Endodermal cell (in vitro differentiated cells): Measurements from ENCODE around the gene GALNT1. TPM values are rescaled to one million over a fixed set of nuclear protein-coding genes. Genes with fewer than 3 reads are reported as not detected.

Experiments
- DNase-seq: peaks from one replicate; pipeline ENCODE4 v3.0.0-alpha.2; 2017
- H3K27ac ChIP-seq: 2 replicates; pipeline ENCODE4 v1.5.1; 2013; ENCODE audit warnings: mild to moderate bottlenecking, low read depth, low read length, moderate library complexity
- H3K27me3 ChIP-seq: 2 replicates; pipeline ENCODE4 v1.6.1; 2013; ENCODE audit warnings: mild to moderate bottlenecking, low read length, moderate library complexity; ENCODE audit not compliant: insufficient read depth, control insufficient read depth, poor library complexity, severe bottlenecking
- H3K36me3 ChIP-seq: 2 replicates; pipeline ENCODE4 v1.7.0; 2013; ENCODE audit warnings: mild to moderate bottlenecking, low read length, moderate library complexity; ENCODE audit not compliant: control insufficient read depth, insufficient read depth
- H3K4me1 ChIP-seq: one replicate; pipeline ENCODE4 v1.7.0; 2013; ENCODE audit warnings: low read length; ENCODE audit not compliant: control insufficient read depth, insufficient read depth
- H3K4me3 ChIP-seq: 2 replicates; pipeline ENCODE4 v1.5.1; 2013; ENCODE audit warnings: mild to moderate bottlenecking, low read length, moderate library complexity
- H3K9ac ChIP-seq: 2 replicates; pipeline ENCODE4 v1.6.1; 2013; ENCODE audit warnings: mild to moderate bottlenecking, low read length, moderate library complexity; ENCODE audit not compliant: poor library complexity, severe bottlenecking; ENCODE audit errors: extremely low read depth
- H3K9me3 ChIP-seq: 2 replicates; pipeline ENCODE4 v1.6.1; 2013; ENCODE audit warnings: mild to moderate bottlenecking, low read length, moderate library complexity; ENCODE audit not compliant: control insufficient read depth
- H3K27ac Mint-ChIP-seq: 2 replicates; pipeline ENCODE4 v1.8.0; 2020; ENCODE audit warnings: mixed read lengths
- H3K27me3 Mint-ChIP-seq: 2 replicates; pipeline ENCODE4 v1.8.0; 2021; ENCODE audit warnings: mild to moderate bottlenecking, mixed read lengths; ENCODE audit not compliant: insufficient read depth
- H3K36me3 Mint-ChIP-seq: 2 replicates; pipeline ENCODE4 v1.8.0; 2020; ENCODE audit warnings: low read depth, mixed read lengths
- H3K4me1 Mint-ChIP-seq: 2 replicates; pipeline ENCODE4 v1.8.0; 2020; ENCODE audit warnings: mixed read lengths
- H3K4me3 Mint-ChIP-seq: 2 replicates; pipeline ENCODE4 v1.8.0; 2020; ENCODE audit warnings: mild to moderate bottlenecking, moderate library complexity, mixed read lengths
- H3K9me3 Mint-ChIP-seq: 2 replicates; pipeline ENCODE4 v1.8.0; 2020; ENCODE audit warnings: mild to moderate bottlenecking, mixed read lengths
- WGBS, 2 experiments: methylation state at CpG; one replicate each; pipeline versions ENCODE4 v1.1.5 to v1.1.7; 2013; ENCODE audit warnings: missing lambda C conversion rate in 2 of 2, mixed read lengths in 1 of 2; ENCODE audit not compliant: insufficient coverage in 1 of 2, insufficient read length in 1 of 2; 5-methylcytosine and 5-hydroxymethylcytosine counted together
- total RNA-seq, 2 donors: library from RNA; stranded (reverse); fragmentation: NEBNext Ultra II Directional in 1 of 2; extraction: Animal tissue kit (Norgen Biotek cat#: 25700) in 1 of 2; gene quantifications; 2 replicates in 1 of 2; 3 replicates in 1 of 2; pipeline ENCODE4 v1.2.1, GENCODE V29; 2021
- TF ChIP-seq, protein P1 (sequence below): fragments of 200-600 bp; sonication (generic); conservative IDR thresholded peaks from 2 replicates; pipeline ENCODE4 v1.5.0; 2021; ENCODE audit warnings: antibody characterized with exemption, mild to moderate bottlenecking

The GALNT1 gene
- total RNA-seq, 2 donors from 2014 or later: 82.5 to 102 TPM

DNA sequence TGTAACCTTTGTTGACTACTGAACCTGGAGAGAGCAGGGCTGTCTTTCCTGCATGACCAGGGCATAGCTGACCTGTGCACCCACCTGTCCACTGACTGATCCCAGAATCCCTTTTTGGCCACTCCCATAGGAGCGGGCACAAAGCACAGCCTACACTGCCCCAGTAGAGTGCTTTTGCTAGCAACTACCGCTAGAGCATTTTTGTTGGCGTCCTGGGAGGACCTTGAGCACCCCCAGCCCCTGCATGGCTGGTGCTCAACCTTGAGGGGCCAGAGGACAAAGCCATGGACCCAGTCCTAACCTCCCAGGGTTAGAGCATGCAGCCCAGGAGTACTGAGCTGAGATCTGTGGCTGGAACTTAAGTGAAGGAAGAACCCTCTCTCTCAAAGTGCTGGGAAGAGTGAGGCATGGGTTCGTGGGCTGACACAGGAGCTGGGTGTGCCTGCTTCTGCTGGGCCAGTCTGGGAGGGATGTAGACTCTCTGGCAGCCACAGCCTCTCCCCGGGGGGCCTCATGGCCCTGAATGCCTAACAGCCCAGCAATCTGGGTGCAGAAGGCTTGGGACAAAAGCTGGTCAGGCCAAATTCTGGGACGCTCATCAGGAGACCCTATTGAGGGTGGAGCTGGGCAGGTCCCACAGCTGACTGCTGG is 140.0 kb downstream of the GALNT1 start:
- no peaks in the 10 kb centered on the region for H3K36me3 Mint-ChIP-seq
- TF ChIP-seq, protein P1, sequence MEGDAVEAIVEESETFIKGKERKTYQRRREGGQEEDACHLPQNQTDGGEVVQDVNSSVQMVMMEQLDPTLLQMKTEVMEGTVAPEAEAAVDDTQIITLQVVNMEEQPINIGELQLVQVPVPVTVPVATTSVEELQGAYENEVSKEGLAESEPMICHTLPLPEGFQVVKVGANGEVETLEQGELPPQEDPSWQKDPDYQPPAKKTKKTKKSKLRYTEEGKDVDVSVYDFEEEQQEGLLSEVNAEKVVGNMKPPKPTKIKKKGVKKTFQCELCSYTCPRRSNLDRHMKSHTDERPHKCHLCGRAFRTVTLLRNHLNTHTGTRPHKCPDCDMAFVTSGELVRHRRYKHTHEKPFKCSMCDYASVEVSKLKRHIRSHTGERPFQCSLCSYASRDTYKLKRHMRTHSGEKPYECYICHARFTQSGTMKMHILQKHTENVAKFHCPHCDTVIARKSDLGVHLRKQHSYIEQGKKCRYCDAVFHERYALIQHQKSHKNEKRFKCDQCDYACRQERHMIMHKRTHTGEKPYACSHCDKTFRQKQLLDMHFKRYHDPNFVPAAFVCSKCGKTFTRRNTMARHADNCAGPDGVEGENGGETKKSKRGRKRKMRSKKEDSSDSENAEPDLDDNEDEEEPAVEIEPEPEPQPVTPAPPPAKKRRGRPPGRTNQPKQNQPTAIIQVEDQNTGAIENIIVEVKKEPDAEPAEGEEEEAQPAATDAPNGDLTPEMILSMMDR: no peak
- H3K9me3 Mint-ChIP-seq: peaks cover 44% of the 10 kb centered on the region
- no peak overlapping the region for H3K4me3 Mint-ChIP-seq
- H3K27ac Mint-ChIP-seq: no peak overlapping the region
- Histone ChIP-seq H3K9ac (no peak overlapping the region), H3K4me3 (no peak overlapping the region), H3K36me3 (no peaks in the 10 kb centered on the region), H3K27me3 (no peaks in the 10 kb centered on the region), H3K4me1 (no peaks in the 10 kb centered on the region), H3K27ac (no peak overlapping the region), H3K9me3 (peaks cover 31% of the 10 kb centered on the region)
- H3K4me1 Mint-ChIP-seq: no peaks in the 10 kb centered on the region
- no peaks in the 10 kb centered on the region for H3K27me3 Mint-ChIP-seq
- DNase-seq: no peak
- 82 to 90% methylated on average over 3 to 6 of the region's 6 CpGs for WGBS, 2 experiments

DNA sequence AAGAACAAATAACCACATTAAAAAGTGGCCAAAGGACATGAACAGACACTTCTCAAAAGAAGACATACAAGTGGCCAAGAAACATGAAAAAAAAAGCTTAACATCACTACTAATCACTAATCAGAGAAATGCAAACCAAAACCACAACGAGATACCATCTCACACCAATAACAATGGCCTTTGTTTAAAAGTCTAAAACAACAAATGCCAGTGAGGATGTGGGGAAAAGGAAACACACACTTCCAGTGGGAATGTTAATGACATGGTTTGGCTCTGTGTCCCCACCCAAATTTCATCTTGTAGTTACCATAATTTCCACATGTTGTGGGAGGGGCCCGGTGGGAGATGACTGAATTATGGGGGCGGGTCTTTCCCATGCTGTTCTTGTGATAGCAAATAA is 147.1 kb downstream of the GALNT1 start:
- H3K9me3 Mint-ChIP-seq: peaks cover 43% of the 10 kb centered on the region
- peak overlapping the region; percentile 65 for H3K4me3 ChIP-seq
- H3K27ac Mint-ChIP-seq: no peak overlapping the region
- H3K27me3 Mint-ChIP-seq: no peaks in the 10 kb centered on the region
- no peak for DNase-seq
- TF ChIP-seq, protein P1: no peak
- no peaks in the 10 kb centered on the region for H3K27me3 ChIP-seq
- no peaks in the 10 kb centered on the region for H3K4me1 ChIP-seq
- H3K36me3 ChIP-seq: no peaks in the 10 kb centered on the region
- no peaks in the 10 kb centered on the region for H3K36me3 Mint-ChIP-seq
- H3K4me3 Mint-ChIP-seq: no peak overlapping the region
- no peak overlapping the region for H3K27ac ChIP-seq
- no peak overlapping the region for H3K9ac ChIP-seq
- no peaks in the 10 kb centered on the region for H3K4me1 Mint-ChIP-seq
- H3K9me3 ChIP-seq: peaks cover 28% of the 10 kb centered on the region
- 78 to 100% methylated on average over 1 to 3 of the region's 3 CpGs for WGBS, 2 experiments

DNA sequence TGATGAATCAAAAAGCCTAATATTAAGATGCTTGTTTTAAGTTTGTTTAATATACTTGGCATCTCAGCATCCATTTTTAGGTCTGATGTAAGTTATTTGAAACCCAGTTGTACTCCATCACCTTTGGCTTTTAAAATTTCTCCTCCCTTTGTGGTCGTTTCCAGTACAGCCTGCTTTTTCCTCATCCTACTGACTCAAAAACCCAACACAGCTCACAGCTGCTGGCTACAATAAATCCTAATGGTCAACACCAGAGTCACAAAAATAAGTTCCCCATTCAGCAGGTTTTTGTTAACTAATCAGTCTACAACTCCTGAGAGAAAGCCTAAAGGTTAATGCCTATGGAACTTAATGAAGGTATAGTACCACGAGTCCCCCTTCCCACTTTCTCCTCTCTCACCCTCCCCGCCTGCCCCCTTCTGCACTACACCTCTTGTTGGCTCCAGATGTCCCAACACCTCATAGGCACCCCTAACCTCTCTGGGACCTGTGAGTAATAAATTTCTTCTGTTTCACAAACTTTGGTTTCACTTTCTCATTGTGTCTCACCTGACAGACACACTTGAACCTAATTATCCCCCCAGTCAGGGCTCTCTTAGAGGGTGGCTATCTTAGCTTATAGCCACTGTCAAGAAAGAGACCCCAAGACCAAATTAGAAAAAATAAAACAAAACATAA is 148.6 kb downstream of the GALNT1 start:
- TF ChIP-seq, protein P1: no peak
- H3K9me3 ChIP-seq: peaks cover 25% of the 10 kb centered on the region
- H3K27ac Mint-ChIP-seq: no peak overlapping the region
- WGBS, 2 experiments: 88 to 90% methylated on average over 1 to 3 of the region's 3 CpGs
- no peak overlapping the region for H3K27ac ChIP-seq
- DNase-seq: no peak
- H3K4me1 Mint-ChIP-seq: no peaks in the 10 kb centered on the region
- H3K36me3 Mint-ChIP-seq: no peaks in the 10 kb centered on the region
- H3K4me3 ChIP-seq: no peak overlapping the region
- no peaks in the 10 kb centered on the region for H3K4me1 ChIP-seq
- H3K27me3 ChIP-seq: no peaks in the 10 kb centered on the region
- H3K36me3 ChIP-seq: no peaks in the 10 kb centered on the region
- H3K9ac ChIP-seq: no peak overlapping the region
- H3K9me3 Mint-ChIP-seq: peaks cover 43% of the 10 kb centered on the region
- H3K27me3 Mint-ChIP-seq: no peaks in the 10 kb centered on the region
- H3K4me3 Mint-ChIP-seq: no peak overlapping the region
